Transverse colon (tissue), 4 donors: Measurements from ENCODE around the gene OR2M3. TPM values are rescaled to one million over a fixed set of nuclear protein-coding genes. Genes with fewer than 3 reads are reported as not detected.

ENCODE experiments used
- DNase-seq: peaks from one replicate; pipeline ENCODE4 v3.0.0-alpha.2; 2019
- H3K27ac ChIP-seq, 4 donors: fragments of 200-600 bp; sonication (generic); 2 replicates each; pipeline ENCODE4 v1.5.1; 2016 to 2018; ENCODE audit warnings: inconsistent platforms in 4 of 4
- H3K27me3 ChIP-seq: fragments of 200-600 bp; sonication (generic); 2 replicates; pipeline ENCODE4 v1.5.1; 2017; ENCODE audit warnings: inconsistent platforms
- H3K36me3 ChIP-seq, 4 donors: fragments of 200-600 bp; sonication (generic); 2 replicates each; pipeline ENCODE4 v1.5.1; 2017 to 2019; ENCODE audit warnings: inconsistent platforms in 4 of 4
- H3K4me1 ChIP-seq, 4 donors: fragments of 200-600 bp; sonication (generic); 2 replicates each; pipeline ENCODE4 v1.5.1; 2017 to 2020; ENCODE audit warnings: inconsistent platforms in 4 of 4
- H3K4me3 ChIP-seq, 4 donors: fragments of 200-600 bp; sonication (generic); 1 replicate in 1 of 4; 2 replicates in 3 of 4; pipeline versions ENCODE4 v1.5.1 to v1.6.1; 2017 to 2019; ENCODE audit warnings: inconsistent platforms in 4 of 4
- H3K9me3 ChIP-seq, 2 donors: fragments of 200-600 bp; sonication (generic); 2 replicates each; pipeline ENCODE4 v1.5.1; 2017 to 2019; ENCODE audit warnings: inconsistent platforms in 2 of 2
- CTCF ChIP-seq, 5 experiments: fragments of 200-600 bp in 3 of 5; fragments of 450-650 bp in 2 of 5; sonication (generic) in 3 of 5; IDR thresholded peaks; 1 replicate in 2 of 5; 2 replicates in 3 of 5; pipeline ENCODE4 v1.5.1; 2016 to 2017; ENCODE audit warnings: antibody characterized with exemption in 5 of 5, inconsistent platforms in 3 of 5, mild to moderate bottlenecking in 2 of 5, moderate library complexity in 1 of 5
- EP300 ChIP-seq: sonication (generic); formaldehyde crosslinking; IDR thresholded peaks from one replicate; pipeline ENCODE4 v1.6.1; 2017; ENCODE audit warnings: antibody characterized with exemption, low read depth
- POLR2A ChIP-seq: fragments of 450-650 bp; IDR thresholded peaks from one replicate; pipeline ENCODE4 v1.6.1; 2016; ENCODE audit warnings: antibody characterized with exemption, mild to moderate bottlenecking, moderate library complexity
- POLR2AphosphoS5 ChIP-seq, 3 donors: sonication (generic); formaldehyde crosslinking; IDR thresholded peaks; one replicate each; pipeline ENCODE4 v1.6.1; 2016; ENCODE audit warnings: antibody characterized with exemption in 3 of 3
- WGBS, 2 donors: methylation state at CpG; one replicate each; pipeline ENCODE4 v1.1.5; 2018; ENCODE audit warnings: low coverage in 1 of 2; 5-methylcytosine and 5-hydroxymethylcytosine counted together
- in situ Hi-C, 4 donors: fragments of 200-750 bp; cut with MboI; loops; one replicate each; pipeline versions ENCODE4 v1.15.0 to v1.15.1; 2017; ENCODE audit warnings: low sequenced_read_pairs in 3 of 4, low pct_ligation_motif_present in 1 of 4, low pct_unique_long_range_greater_than_20kb in 1 of 4
- intact Hi-C: fragments of 100-400 bp; cut with DNase I; formaldehyde crosslinking; loops from one replicate; pipeline ENCODE4 v1.15.1; 2023; ENCODE audit warnings: low total_unique reads
- total RNA-seq, 4 donors: library from RNA; depleted of rRNA; stranded (reverse); fragments of >200 nt; gene quantifications; one replicate each; pipeline ENCODE4 v1.1.0, GENCODE V29; 2016

OR2M3 gene
- not detected for total RNA-seq

GRCh38 chr1:248196965-248197364, at the start of gene OR2M3:
Gene OR2M3 (plus strand): TSS chr1:248197265. CDS start chr1:248203068, 5,803 bp downstream.
- no peak within 1 kb of the TSS for H3K4me3 ChIP-seq
- intact Hi-C loops = no loop called here
- no peaks in the 10 kb centered on the region for H3K9me3 ChIP-seq
- WGBS, 2 donors = 56 to 58% methylated on average over 4 of the region's 4 CpGs
- H3K36me3 ChIP-seq = no peaks in the 10 kb centered on the region
- no peak within 1 kb of the TSS for H3K27ac ChIP-seq
- no peaks in the 10 kb centered on the region for H3K4me1 ChIP-seq
- no peaks in the 10 kb centered on the region for H3K27me3 ChIP-seq
- TF ChIP-seq CTCF (IDR thresholded peaks at IDR 0.05) (no peak), EP300 (no peak), POLR2A (no peak), POLR2AphosphoS5 (IDR thresholded peaks at IDR 0.05) (no peak)
- in situ Hi-C loops = no loop called here
- DNase-seq = no peak

DNA sequence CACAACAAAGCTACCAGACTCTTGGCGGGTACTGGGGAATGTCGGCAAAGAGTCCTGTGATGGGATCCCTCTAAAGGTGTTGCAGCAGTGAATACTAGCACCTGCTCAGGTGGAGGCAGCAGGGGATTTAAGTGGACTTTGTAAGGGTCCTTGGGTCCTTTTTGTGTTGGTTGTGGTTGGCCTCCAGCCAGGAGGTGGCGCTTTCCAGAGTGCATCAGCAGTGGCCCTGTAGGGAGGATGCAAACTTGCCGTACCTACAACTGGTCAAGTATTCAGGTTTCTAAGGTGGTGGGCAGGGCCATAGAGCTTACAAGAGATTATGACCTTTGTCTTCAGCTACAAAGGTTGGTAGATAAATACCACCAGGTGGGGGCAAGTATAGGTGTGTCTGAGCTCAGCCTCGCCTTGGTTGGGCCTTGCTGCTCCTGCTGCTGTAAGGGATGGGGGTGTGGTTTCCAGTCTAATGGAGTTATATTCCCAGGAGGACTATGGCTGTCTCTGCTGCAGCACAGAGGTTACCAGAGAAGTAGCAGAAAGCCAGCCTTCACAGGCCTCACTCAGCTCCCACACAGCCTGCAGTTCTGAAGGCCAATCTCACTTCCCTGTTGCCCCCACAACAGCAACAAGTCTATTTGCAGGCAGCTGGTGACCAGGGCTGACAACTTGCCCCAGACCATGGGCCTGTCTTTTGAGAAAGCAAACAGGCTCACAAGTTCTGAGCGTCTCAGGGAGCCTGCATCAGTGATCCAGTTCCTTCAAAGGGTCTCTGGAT, 44.8 kb upstream of the OR2M3 start:
- DNase-seq = no peak
- Histone ChIP-seq H3K27ac (no peak overlapping the region), H3K9me3 (peaks cover 5 to 6% of the 10 kb centered on the region in 2 donors), H3K27me3 (no peaks in the 10 kb centered on the region), H3K4me1 (no peaks in the 10 kb centered on the region), H3K36me3 (no peaks in the 10 kb centered on the region), H3K4me3 (no peak overlapping the region)
- WGBS, 2 donors = 78% methylated on average over 6 of the region's 6 CpGs; no CpG with 5 or more reads in 1 of the 2 donors
- intact Hi-C loops = no loop called here
- in situ Hi-C loops = no loop called here
- TF ChIP-seq POLR2AphosphoS5 (IDR thresholded peaks at IDR 0.05) (no peak), CTCF (IDR thresholded peaks at IDR 0.05) (no peak), EP300 (no peak), POLR2A (no peak)

GRCh38 chr1:248155927-248156326, 41.1 kb upstream of the OR2M3 start:
- no peaks in the 10 kb centered on the region for H3K9me3 ChIP-seq
- intact Hi-C loops = no loop called here
- H3K4me1 ChIP-seq = no peaks in the 10 kb centered on the region
- in situ Hi-C loops = no loop called here
- no peak for TF ChIP-seq POLR2AphosphoS5 (IDR thresholded peaks at IDR 0.05)
- no peak for TF ChIP-seq POLR2A
- TF ChIP-seq CTCF (IDR thresholded peaks at IDR 0.05) = no peak
- no peak for TF ChIP-seq EP300
- H3K36me3 ChIP-seq = no peaks in the 10 kb centered on the region
- WGBS, 2 donors = 84 to 92% methylated on average over 1 of the region's 1 CpG
- DNase-seq = no peak
- no peak overlapping the region for H3K27ac ChIP-seq
- no peak overlapping the region for H3K4me3 ChIP-seq
- no peaks in the 10 kb centered on the region for H3K27me3 ChIP-seq

DNA sequence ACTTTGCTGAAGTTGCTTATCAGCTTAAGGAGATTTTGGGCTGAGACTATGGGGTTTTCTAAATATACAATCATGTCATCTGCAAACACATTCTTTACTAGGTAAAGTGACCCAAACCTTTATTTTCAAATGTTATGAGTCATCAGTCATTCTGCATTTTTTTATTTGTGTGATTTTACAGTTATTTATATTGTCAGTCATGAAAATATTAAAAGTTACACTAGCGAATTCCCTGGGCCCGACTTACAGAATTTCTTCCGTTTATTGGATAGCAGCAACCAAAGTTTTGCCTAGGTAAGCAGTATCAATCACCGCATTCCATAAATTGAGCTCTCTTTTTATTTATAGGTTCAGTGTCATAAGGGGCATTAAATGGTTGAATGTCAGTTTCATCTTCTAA, 38.3 kb upstream of the OR2M3 start:
- intact Hi-C loops = no loop called here
- TF ChIP-seq EP300 (no peak), CTCF (IDR thresholded peaks at IDR 0.05) (no peak), POLR2A (no peak), POLR2AphosphoS5 (IDR thresholded peaks at IDR 0.05) (no peak)
- Histone ChIP-seq H3K4me1 (no peaks in the 10 kb centered on the region), H3K27me3 (no peaks in the 10 kb centered on the region), H3K27ac (no peak overlapping the region), H3K9me3 (no peaks in the 10 kb centered on the region), H3K4me3 (no peak overlapping the region), H3K36me3 (no peaks in the 10 kb centered on the region)
- in situ Hi-C loops = no loop called here
- 81 to 92% methylated on average over 4 of the region's 4 CpGs for WGBS, 2 donors
- DNase-seq = no peak
